HG03039 (cell line): ENCODE measurements around the gene OR10A4.
"Not testable (repeated sequence)": the region's sequence is repeated elsewhere in the genome, so short reads cannot be mapped to it uniquely, and the experiment has no call there.

ENCODE experiments used
- ATAC-seq: cut with Tn5 transposase; IDR thresholded peaks from one replicate; pipeline ENCODE4 v1.9.1; 2021; ENCODE audit warnings: mild to moderate bottlenecking, moderate library complexity; ENCODE audit not compliant: unreplicated experiment

The OR10A4 gene

GRCh38 chr11:6894097-6894496 is 17.7 kb downstream of the OR10A4 start:
- no peak for ATAC-seq

GRCh38 chr11:6895010-6895409 is 18.6 kb downstream of the OR10A4 start:
- ATAC-seq = peak; percentile 96

GRCh38 chr11:6898911-6899310 is 22.5 kb downstream of the OR10A4 start:
- no peak for ATAC-seq

- ATAC-seq = no peak
Measured at GRCh38 chr11:6900327-6900999, 24.0 kb downstream of the OR10A4 start.

- not testable (repeated sequence) for ATAC-seq
Measured at GRCh38 chr11:6904804-6905203, 28.4 kb downstream of the OR10A4 start.

GRCh38 chr11:6911378-6911777 is 35.0 kb downstream of the OR10A4 start:
- no peak for ATAC-seq

GRCh38 chr11:6911948-6912347 is 35.5 kb downstream of the OR10A4 start:
- no peak for ATAC-seq

GRCh38 chr11:6919698-6920097 is 43.3 kb downstream of the OR10A4 start:
- ATAC-seq = no peak

GRCh38 chr11:6920702-6921101 is 44.3 kb downstream of the OR10A4 start, which contains the start of gene OR2D3:
OR2D3 (plus strand) TSS chr11:6921002; CDS start chr11:6921002, 0 bp downstream.
- no peak for ATAC-seq

GRCh38 chr11:6925007-6925577 is 48.7 kb downstream of the OR10A4 start:
- no peak for ATAC-seq

GRCh38 chr11:6925636-6926207 is 49.3 kb downstream of the OR10A4 start:
- peak; percentile 4 for ATAC-seq

GRCh38 chr11:6926208-6927029 is 50.0 kb downstream of the OR10A4 start, which contains the start of gene ZNF215:
ZNF215 (plus strand) TSS chr11:6926426; CDS start chr11:6932273, 5,847 bp downstream.
- ATAC-seq = peak; percentile 77

- peak; percentile 43 for ATAC-seq
Measured at GRCh38 chr11:6927030-6927617, 50.7 kb downstream of the OR10A4 start.
